GM13977 (cell line): ENCODE data around the gene SOWAHA.

Experiments used
- DNase-seq: peaks from one replicate; pipeline ENCODE4 v3.0.0; 2012; ENCODE audit warnings: low spot score
- in situ Hi-C: fragments of 300-500 bp; cut with MboI; formaldehyde crosslinking; loops from one replicate; pipeline ENCODE4 v1.12.0; 2022; ENCODE audit warnings: low sequenced_read_pairs, low pct_unique_long_range_greater_than_20kb, mixed read lengths, inconsistent platforms; ENCODE audit not compliant: unreplicated experiment
- TF ChIP-seq, protein P1 (sequence below): IDR thresholded peaks from 2 replicates; pipeline ENCODE4 v1.5.1; 2012; ENCODE audit warnings: mild to moderate bottlenecking, control low read depth; ENCODE audit not compliant: insufficient read depth; ENCODE audit errors: extremely low read depth, missing control alignments

Gene SOWAHA

DNA sequence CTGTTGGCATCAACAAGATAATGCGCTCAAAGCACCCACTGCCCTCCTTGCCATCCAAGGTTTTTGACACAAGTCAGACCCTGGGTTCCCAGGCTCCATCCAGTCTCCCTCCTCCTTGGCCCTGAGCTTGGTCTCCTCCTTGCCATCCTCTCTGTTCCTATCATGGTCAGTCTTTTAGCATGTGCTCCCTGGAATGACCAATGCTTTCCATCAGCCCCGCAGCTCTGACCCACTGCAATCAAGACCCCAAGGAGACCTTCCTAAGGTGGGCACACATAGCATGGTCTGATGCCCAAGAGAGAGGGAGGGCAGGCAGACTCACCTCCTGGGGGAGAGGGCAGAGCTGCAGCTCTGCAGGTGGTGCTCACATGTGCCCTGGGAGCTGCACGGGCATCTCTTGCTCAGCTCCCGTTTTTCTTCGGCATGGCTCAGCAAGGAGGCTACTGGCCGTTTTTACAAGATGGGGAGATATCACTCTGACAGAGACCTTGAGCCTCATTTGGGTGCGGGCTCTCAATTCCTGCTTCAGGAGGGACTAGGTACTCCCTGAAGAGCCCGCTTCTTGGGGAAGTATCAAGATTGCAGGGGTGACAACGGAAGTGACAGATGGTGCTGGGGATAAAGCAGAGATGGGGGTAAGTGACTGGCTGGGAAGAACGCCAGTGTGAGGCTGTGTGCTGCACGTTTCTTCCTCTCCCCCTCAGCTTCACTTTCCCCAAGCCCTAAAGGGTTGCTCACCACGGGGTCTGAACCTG lies 39.3 kb upstream of the SOWAHA start:
- in situ Hi-C loops = no loop called here
- DNase-seq = no peak
- TF ChIP-seq, protein P1, sequence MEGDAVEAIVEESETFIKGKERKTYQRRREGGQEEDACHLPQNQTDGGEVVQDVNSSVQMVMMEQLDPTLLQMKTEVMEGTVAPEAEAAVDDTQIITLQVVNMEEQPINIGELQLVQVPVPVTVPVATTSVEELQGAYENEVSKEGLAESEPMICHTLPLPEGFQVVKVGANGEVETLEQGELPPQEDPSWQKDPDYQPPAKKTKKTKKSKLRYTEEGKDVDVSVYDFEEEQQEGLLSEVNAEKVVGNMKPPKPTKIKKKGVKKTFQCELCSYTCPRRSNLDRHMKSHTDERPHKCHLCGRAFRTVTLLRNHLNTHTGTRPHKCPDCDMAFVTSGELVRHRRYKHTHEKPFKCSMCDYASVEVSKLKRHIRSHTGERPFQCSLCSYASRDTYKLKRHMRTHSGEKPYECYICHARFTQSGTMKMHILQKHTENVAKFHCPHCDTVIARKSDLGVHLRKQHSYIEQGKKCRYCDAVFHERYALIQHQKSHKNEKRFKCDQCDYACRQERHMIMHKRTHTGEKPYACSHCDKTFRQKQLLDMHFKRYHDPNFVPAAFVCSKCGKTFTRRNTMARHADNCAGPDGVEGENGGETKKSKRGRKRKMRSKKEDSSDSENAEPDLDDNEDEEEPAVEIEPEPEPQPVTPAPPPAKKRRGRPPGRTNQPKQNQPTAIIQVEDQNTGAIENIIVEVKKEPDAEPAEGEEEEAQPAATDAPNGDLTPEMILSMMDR = no peak

DNA sequence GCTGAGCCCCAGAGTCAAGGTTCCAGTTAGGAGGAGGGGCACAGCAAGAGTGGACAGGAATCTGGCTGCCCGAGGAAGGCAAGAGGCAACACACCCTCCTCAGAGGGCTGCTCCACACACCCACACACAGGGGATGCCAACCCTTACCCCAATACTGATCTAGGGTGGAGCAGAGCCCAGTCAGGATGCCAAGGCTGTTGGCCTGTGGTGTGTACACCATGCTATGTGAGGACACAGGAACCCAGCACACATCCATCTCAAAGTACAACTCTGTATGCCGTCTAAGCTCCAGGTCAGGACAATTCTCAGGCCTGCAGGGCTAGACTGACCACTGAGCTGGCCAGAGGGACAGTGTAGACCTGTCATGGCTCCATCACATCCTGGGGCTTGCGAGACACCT lies 38.7 kb upstream of the SOWAHA start:
- TF ChIP-seq, protein P1 = no peak
- in situ Hi-C loops = no loop called here

DNA sequence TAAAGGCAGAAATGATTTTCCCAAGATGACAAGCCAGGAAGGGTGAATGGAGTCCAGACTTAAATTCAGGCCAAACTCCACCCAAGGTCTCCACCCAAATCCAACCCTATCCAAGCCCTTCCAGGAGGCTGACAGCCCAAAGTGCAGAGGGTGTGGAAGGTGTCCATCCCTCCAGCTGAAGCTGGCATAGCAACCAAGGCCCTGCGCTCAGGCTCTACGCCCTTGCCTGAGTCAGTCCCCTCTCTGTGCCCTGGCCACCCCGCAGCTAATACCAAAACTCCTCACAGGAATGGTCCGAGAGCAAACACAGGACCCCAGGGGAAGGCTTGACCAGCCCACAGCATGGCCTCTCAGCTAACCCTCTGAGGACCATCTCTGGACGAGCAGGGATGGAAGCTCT lies 38.2 kb upstream of the SOWAHA start:
- DNase-seq = no peak
- in situ Hi-C loops = no loop called here

More for the DNA sequence above, 38.7 kb upstream of the SOWAHA start:
- DNase-seq = no peak

DNA sequence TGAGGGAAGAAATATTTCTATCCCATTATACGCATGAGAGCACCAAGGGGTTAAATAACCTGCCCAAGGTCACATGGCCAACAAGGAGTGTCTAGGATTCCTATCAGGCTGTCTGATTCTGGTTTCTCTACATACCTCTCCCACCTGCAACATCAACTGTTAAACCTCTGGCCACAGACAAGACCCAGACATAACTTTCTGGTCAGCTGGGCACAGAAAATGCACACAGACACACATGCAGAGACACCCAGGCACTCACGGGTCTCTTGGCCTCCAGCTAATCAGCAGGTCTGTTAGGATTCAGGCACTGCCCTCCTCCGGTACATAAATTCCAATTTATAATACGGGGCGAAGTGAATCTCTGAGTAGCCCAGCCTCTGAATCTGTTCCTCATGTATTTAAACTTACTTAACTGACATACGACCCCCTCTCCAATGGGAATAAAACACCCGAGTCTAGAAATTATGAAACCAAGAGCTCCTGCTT lies 37.6 kb upstream of the SOWAHA start:
- no peak for DNase-seq
- TF ChIP-seq, protein P1 = no peak
- in situ Hi-C loops = no loop called here

More for the DNA sequence above, 38.2 kb upstream of the SOWAHA start:
- TF ChIP-seq, protein P1 = no peak

DNA sequence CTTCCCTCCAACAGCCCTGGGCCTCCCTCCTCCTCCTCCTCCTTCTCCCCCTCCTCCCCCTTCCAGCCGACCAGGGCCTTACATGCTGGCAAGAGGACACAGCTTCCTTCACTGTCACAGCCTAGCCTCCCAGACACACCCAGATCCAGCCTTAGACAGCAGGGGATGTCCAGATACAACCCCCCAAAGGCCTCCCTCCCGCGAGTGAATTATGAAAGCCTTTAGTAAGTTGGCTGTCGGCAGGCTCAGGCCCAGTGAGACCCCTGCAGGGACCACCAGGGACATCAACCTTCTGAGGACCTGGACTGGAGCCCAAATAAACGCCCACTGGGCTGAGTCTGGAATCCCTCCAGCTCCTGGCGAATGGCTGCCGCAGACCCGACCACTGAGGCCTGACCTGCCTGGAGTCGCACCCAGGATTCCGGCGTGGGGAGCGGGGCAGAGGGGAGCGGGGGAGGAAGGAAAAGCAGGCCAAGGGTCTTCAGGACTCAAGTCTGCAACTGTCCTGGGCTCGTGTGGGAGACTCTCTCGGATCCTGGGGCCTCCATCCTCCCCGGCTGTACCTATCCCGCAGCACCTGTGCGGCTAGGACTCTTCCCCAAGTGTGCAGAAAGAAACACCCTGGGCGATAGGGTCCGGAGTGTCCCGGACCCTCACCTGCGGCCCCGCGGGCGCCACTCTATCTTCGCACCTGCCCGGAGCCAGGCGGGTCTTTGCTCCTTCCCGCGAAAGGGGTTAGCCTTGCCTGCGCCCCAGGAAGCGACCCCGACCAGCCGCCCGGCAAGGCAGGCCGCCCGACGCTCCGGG lies 36.8 kb upstream of the SOWAHA start:
- in situ Hi-C loops = no loop called here
- TF ChIP-seq, protein P1 = no peak
- DNase-seq = no peak

DNA sequence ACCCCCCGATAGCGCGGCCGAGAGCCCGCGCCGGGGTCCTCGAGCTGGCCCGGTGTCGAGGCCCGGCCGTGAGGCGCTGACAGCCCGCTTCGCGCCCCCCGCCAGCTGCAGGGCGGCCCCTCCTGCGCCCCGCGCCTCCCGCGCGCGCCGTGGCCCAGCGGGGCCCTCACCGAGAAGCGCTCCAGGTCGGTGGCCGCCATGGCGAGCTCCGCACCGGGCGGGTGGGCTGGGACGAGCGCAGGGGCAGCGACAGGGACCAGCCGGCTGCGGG lies 36.2 kb upstream of the SOWAHA start:
- TF ChIP-seq, protein P1 = no peak
- in situ Hi-C loops = no loop called here
- DNase-seq = no peak
